Activated CD4-positive, alpha-beta T cell treated with anti-CD3 and anti-CD28 coated beads, Interleukin-2, amount 50 U/mL, for 1 hour (primary cell): ENCODE measurements around the gene TMEM74B.
A peak's percentile ranks its signal among the peaks of the same experiment; 100 is the strongest.

Experiments used
- DNase-seq: peaks from one replicate; pipeline ENCODE4 v3.0.0-alpha.2; 2020

Gene TMEM74B

GRCh38 chr20:1204576-1204975 lies 19.8 kb upstream of the TMEM74B start:
- DNase-seq, result no peak

- DNase-seq, result no peak
Measured at GRCh38 chr20:1204113-1204512, 19.3 kb upstream of the TMEM74B start.

DNA sequence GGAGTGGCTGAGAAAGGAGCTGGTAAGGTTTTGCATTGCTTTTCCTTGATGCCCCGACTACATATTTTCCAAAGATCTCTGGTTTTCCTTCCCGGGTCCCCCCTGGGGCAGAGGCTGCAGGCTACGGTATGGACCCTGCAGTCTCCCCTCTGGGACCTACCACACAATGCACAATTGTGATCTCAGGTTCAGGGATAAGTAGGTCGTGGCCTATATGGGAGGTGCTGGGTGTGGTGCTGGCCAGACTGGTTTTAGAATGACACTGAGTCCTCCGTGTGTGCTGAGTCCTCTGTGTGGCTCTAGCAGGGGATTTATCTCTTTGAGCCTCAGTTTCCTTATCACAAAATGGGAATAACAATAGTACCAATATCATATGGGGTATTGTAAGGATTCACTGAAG lies 18.8 kb upstream of the TMEM74B start:
- no peak for DNase-seq

GRCh38 chr20:1202762-1203504 lies 18.2 kb upstream of the TMEM74B start, which contains the start of gene C20orf202:
C20orf202 (plus strand) TSS chr20:1203454; CDS start chr20:1203586, 132 bp downstream.
- no peak for DNase-seq

DNA sequence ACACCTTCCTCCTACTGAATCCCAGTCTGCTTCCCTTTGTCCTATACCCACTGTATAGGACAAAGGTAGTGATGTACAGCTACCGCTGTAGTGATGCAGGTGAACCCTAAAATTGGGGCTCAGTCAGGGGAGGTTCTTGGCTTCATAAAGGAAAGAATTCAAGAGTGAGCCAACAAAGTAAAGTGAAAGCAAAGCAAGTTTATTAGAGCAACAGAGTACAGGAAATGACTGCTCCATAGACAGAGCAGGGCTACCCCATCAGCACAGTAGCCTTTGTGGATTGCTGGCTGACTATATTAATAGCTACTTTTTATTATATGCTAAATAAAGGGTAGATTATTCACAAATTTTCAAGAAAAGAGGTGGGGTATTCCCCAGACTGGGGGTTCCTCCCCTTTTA lies 15.2 kb upstream of the TMEM74B start:
- DNase-seq, result no peak

DNA sequence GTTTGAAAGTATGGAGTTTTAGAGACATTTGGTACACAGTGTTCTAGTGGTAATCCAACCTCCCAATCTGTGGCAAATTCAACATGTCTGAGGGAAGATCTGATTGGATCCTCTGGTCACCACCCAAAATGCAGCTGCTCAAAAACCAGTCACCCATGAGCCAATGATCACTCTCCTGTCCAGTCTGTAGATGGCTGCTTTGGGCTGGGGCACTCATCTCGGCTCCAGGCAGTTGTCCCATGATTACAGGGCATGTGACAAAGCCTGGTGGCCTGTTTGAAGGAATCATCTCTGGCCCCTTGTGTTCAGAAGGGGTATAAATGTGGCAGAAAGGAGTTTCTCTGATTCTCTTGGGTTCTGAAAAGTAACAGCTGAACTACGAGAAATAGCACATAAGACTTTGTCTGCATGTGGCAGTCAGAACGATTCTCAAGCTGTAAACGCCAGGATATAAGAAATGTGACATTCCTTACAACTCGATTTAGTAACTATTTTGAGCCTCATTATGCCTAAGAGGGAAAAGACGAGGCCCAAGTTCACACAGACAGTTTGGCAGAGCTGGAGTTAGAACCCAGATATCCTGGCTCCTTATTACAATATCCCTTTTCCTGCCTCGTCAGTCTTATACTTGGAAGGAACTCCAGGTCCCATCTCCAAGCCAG lies 14.6 kb upstream of the TMEM74B start:
- DNase-seq, result no peak

DNA sequence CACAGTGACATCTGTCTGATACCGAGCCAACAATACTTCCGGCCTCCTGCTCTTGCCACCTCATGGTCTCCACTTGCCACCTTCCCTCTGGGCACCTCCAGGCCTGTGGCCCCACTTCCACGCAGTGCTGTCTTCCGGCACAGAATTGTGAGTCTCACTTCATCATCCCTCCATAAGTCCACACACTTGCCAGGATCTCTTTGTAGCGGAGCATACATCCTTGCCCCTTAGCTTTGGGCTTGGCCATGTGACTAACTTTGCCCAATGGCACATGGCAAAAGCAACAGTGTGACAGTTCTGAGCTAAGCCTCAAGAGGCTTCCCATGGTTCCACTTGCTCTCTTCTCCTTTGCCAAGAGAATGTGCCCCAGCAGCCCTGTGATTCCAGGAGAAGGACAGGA lies 14.0 kb upstream of the TMEM74B start:
- no peak for DNase-seq

GRCh38 chr20:1197801-1198200 lies 13.0 kb upstream of the TMEM74B start:
- DNase-seq, result no peak

DNA sequence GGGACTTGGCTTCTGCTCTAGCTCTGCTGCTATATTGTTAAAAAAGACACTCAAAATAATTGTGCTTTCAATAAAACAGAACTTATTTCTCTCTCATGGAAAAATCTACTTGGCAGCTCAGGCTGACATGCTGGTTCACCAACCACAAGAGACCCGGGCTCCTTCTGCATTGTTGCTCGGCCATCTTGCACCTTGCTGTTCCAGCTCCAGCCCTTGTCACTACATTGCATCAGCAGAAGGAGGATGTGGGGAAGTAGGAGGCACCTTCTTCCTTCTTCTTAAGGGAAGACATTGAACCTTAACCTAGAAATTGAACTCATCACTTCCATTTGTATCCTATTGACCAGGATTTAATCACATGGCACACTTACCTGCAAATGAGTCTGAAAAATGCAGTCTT lies 11.9 kb upstream of the TMEM74B start:
- no peak for DNase-seq

DNA sequence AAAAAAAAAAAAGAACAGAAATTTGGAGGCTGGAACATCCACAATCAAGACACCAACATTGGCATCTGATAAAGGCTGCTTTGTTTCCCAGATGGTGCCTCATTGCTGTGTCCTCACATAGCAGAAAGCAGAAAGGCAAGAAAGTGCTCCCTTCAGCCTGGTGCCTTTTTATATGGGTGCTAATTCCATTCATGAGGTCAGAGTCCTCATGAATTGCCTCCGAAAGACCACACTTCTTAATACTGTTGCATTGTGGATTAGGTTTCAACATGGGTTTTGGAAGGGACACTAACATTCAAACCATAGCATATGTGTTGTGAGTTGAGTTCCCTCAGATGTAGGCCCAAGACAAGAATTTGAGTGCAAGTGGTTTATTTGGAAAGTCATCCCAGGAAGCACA lies 10.4 kb upstream of the TMEM74B start:
- no peak for DNase-seq

DNA sequence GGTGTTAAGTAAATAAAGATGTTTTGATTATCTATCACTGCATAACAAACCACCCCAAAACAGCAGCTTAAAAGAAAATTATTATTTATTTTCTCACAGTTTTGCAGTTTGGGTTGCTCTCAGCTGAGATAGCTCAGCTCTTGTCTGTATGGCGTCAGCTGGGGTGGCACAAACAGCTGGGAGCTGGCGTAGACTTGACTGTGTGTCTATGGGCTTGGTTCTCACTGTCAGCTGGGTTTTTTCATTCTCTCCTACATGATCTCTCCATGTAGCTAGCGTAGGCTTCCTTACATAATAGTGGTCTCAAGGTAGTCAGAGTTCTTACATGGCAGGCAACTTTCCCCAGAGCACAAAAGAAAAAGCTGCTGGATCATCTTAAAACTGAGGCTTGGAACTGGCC lies 6.5 kb upstream of the TMEM74B start:
- no peak for DNase-seq

- DNase-seq, result no peak
Measured at GRCh38 chr20:1190847-1191246, 6.1 kb upstream of the TMEM74B start.

- no peak for DNase-seq
Measured at GRCh38 chr20:1189827-1190226, 5.0 kb upstream of the TMEM74B start.

DNA sequence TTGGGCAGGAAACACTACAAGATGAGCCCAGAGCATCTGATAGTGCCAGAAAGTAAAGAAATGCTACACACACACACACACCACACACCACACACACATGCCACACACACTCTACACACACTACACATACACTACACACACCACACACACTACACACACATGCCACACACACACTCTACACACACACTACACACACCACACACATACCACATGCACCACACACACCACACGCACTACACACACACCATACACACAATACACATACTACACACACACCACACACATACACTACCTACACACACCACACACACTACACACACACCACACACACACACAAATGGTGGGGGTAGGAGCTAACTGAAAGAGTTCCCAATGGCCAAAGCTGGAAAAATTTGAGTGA lies 3.6 kb upstream of the TMEM74B start:
- DNase-seq, result no peak

- no peak for DNase-seq
Measured at GRCh38 chr20:1187605-1188171, 2.9 kb upstream of the TMEM74B start.

GRCh38 chr20:1186367-1186991 lies 1.7 kb upstream of the TMEM74B start:
- DNase-seq, result no peak

GRCh38 chr20:1185790-1186334 lies 1.1 kb upstream of the TMEM74B start:
- DNase-seq, result peak; percentile 47

DNA sequence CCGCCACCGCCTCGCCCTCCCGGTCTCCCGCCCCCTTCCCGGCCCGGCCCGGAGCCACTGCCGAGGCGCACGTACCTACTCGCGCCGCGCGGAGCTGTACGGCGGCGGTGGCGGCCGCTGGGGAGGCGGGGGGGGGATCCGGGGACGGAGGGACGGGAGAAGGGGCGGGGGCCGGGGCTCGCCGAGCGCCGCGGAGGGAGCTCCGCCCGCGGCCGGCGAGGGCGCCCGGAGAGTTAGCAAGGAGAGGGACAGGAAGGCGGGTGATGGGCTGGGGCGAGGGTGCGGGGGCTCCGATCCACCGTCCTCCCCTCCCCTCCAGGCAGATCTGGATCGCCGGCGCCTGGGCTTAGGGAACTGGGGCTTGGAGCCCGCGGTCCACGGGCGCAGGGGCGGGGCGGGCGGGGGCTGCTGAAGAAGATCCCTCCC lies 548 bp upstream of the TMEM74B start:
- no peak for DNase-seq

GRCh38 chr20:1184260-1184637 lies 532 bp downstream of the TMEM74B start:
- DNase-seq, result no peak

DNA sequence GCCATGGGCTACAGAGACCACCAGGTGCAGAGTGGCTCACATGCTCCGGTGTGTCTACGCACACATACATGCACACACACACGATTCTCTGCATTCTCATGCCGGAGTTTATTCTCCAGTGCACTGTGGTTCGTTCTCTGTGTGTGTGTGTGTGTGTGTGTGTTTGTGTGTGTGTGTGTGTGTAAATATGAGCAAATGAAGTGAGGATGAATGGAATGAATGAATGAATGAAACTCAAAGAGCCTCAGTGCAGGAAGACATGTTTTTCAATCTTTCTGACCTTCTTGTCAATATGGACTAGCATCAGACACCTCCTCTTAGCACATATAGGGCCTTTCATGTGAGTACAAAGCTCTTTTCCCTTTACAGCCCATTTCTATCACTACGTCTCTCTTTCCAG lies 1.6 kb downstream of the TMEM74B start:
- DNase-seq, result no peak

DNA sequence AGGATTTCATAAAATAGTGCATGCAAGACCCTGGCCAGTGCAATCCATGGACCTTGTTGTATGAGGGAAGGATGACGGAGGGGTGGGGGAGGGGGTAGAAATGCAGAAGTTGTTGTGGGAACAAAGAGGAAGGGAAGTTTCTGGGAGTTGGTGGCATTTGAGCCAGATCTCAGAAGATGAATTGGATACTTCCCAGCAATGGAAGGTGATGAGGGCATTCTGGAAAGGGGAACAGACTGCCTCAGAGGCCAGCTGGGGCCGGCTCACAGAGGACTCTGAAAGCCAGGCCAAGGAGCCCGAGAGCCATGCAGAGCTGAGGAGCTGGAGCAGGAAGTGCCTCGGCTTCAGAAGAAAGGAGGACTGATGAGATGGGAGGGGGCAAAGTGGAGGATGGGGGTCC lies 2.7 kb downstream of the TMEM74B start:
- no peak for DNase-seq

GRCh38 chr20:1180949-1181348 lies 3.8 kb downstream of the TMEM74B start:
- no peak for DNase-seq

- DNase-seq, result no peak
Measured at GRCh38 chr20:1178623-1179022, 6.2 kb downstream of the TMEM74B start.

DNA sequence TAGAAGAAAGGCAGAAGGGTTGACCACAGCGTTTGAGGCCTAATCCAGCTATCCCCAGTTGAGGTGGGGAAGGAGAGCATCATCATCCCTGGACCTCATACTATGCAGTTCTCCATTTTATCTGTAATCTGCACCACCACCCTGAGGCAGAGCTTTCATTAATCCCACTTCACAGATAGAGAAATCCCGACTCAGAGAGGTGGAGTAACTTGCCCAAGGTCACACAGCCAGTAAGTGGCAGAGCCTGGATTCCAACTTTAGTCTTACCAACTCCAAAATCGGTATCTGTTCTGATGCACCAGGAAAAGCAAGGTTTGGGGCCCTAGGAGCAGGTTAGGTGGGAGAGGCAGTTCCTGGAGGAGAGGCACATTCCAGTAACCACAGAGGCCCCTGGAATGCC lies 6.7 kb downstream of the TMEM74B start:
- no peak for DNase-seq
